ENCODE results near the gene NFAT5.

The NFAT5 gene

GRCh38 chr16:69654280-69654931 lies 88.6 kb downstream of the NFAT5 start:
- DNase-seq: no peak

GRCh38 chr16:69660166-69660565 lies 94.4 kb downstream of the NFAT5 start:
- no peak for DNase-seq

- no peak for DNase-seq
Measured at GRCh38 chr16:69662901-69663300, 97.1 kb downstream of the NFAT5 start.

DNA sequence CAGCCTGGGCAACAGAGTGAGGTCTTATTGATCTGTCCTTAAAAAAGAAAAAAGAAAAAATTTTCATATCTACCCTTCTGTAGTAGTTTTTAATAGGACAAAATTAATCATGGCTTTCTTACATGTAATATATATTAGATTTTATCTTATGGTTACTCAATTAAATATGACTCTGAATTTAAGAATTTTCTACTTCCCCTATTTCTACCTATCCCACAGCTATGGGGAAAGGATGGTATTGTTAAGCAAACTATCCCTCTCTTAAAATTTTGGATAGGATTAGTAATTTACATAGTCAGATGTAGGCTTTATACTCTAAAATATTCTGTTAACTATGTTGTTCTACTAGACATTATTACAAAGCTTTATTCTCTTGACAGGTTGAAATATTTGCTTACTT lies 98.1 kb downstream of the NFAT5 start:
- no peak for DNase-seq

- no peak for DNase-seq
Measured at GRCh38 chr16:69669577-69669976, 103.8 kb downstream of the NFAT5 start.

- DNase-seq: no peak
Measured at GRCh38 chr16:69672315-69672997, 106.7 kb downstream of the NFAT5 start.

DNA sequence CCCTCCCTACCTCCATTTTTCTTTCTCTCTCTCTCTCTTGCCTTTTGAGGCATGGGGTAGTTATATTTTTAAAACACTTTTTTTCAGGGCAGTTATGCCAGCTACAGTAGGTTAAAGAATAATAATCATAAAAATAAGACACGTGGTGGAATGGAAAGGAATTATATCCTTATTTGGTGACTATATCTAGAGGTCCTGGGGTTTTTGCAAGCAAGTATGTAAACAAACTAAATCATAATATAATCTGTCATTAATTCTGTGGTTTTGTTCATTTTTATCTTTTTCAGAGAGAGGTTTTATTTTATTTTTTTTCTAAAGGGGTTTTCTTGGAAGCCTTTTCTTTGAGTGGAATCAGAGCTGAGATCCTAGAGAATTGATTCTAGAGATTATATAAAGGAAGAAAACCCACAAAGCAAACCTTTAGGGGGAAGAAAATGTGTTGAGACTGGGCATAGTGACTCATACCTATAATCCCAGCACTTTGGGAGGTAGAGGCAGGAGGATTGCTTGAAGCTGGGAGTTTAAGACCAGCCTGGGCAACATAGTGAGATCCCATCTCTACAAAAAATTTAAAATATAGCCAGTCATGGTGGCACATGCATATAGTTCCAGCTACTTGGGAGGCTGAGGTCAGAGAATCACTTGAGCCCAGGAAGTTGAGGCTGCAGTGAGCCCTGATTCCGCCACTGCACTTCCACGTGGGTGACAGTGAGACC lies 107.4 kb downstream of the NFAT5 start:
- no peak for DNase-seq

- no peak for DNase-seq
Measured at GRCh38 chr16:69680358-69680757, 114.6 kb downstream of the NFAT5 start.

- DNase-seq: no peak
Measured at GRCh38 chr16:69688589-69688988, 122.8 kb downstream of the NFAT5 start.

GRCh38 chr16:69691980-69692911 lies 126.5 kb downstream of the NFAT5 start:
- DNase-seq: no peak

DNA sequence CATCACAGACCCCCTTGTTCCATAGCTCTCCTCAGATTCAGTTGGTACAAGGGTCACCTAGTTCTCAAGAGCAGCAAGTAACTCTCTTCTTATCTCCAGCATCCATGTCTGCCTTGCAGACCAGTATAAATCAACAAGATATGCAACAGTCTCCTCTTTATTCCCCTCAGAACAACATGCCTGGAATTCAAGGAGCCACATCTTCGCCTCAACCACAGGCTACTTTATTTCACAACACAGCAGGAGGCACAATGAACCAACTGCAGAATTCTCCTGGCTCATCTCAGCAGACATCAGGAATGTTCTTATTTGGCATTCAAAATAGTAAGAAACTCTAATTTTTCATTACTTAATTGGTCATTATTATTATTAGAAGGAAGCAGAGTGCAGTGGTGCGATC lies 128.2 kb downstream of the NFAT5 start:
- DNase-seq: no peak

- no peak for DNase-seq
Measured at GRCh38 chr16:69698404-69698803, 132.6 kb downstream of the NFAT5 start.

DNA sequence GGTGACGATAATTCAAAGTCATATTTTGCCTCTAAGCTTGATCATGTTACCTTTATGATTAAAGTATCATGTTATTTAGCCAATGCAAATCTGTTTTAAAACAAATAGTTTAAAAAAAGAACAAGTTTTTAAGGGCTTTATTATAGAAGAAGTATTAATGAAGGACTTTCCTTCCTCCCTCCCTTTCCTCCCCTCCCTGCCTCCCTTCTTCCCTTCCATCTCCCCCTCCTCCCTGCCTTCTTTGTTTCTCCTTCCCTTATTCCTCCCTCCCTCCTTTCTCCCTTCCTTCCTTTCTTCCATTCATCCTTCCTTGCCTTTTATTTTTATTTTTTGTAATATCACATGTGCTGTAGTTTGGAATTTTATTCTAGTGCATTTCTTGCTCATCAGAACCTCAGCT lies 134.1 kb downstream of the NFAT5 start:
- no peak for DNase-seq

DNA sequence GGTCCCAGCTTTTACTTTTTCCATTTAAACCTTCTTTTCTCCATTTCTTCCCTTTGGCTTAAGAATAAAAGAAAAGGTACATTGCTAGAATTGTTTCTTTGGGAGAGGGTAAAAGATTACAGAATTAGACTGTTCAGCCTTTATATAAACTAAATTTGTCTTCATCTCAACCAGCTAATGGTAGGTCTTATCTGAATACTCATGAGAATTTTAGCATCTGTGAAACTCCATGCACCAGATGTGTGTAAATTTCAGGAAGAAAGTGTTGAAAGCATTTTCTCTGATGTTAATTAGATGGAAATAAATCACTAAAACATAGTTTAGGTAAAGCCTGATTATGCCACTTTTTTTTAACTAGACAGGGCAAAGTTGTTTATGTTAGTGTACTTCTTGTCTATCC lies 135.7 kb downstream of the NFAT5 start:
- no peak for DNase-seq

GRCh38 chr16:69701866-69702265 lies 136.1 kb downstream of the NFAT5 start:
- no peak for DNase-seq

DNA sequence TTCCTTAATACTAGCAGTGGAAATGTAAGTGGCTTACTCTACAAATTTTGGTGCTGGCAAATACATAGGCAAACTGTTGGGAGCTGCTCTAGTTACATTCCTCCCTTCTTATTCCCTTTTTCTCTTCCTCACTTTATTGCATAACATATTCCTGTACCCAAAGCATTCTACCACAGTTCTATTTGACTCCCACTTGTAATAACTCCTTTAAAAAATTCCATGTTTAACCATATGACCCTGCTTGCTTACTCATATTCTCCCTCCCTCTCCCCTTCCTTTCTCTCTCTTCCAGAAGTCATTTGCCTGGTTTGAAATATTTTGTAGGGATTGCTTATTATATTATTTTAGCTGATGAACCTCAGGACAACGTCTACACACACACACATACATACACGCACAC lies 137.9 kb downstream of the NFAT5 start:
- no peak for DNase-seq

- DNase-seq: no peak
Measured at GRCh38 chr16:69706256-69706974, 140.6 kb downstream of the NFAT5 start.

DNA sequence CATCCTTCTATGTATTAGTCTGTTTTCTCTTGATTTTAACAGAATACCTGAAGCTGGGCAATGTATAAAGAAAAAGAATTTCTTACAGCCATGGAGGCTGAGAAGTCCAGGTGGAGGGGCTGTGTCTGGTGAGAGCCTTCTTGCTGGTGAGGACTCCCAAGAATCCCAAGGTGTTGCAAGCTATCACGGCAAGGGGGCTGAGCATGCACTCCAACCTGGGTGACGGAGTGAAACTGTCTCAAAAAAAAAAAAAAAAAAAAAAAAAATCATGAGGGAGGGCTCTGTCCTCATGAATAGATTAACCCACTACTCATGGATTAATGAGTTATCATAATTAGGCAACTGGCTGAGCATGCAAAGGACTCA lies 141.2 kb downstream of the NFAT5 start:
- DNase-seq: no peak

DNA sequence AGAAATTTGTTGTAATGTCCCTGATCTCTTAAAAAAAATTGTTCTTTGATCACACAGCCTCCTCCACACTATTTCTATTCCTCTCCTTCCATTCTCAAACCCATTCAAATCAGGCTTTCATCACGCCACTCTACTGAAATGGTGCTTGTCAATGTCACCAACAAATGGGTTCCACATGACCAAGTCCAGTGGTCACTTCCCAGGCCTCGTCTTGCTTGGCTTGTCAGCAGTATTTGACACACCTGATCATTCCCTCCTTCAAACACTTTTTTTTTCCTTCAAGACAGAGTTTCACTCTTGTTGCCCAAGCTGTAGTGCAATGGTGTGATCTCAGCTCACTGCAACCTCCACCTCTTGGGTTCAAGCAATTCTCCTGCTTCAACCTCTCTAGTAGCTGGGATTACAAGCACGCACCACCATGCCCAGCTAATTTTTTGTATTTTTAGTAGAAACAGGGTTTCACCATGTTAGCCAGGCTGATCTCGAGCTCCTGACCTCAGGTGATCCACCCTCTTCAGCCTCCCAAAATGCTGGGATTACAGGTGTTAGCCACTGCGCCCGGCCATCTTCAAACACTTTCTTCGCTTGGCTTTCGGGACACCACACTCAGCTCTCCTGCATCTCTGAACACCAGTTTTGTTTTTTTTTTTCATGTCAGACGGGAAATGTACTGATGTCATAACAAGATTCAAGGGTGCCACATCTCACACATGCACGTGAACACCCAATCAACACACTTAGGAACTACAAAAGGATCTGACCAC lies 142.3 kb downstream of the NFAT5 start:
- no peak for DNase-seq

DNA sequence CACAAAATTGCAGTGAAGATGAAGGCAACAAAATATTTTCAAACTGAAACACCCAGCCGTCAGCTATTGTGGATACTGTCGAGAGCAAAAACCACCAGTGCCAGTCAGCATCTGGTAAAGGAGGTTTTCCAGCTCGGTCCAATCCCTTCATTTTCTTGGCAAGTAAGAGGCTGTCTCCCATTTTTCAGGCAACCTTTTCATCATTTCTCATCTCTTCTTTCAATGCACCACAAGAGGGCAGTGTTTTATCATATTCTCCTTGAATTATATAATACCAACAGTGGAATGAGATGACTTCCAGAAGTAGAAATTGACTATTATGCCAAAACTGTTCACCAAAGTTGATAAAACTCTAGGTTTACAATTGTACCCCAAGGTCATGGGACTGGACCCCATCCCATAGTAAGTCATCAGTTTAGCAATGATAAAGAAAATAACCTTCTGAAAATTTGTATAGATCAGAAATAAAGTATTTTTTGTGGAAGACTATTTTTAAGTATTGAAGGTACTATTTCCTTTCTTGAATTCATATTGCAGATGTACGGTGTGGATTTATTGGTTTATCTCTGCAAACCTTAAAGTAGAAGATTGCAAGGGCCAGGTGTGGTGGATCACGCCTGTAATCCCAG lies 143.8 kb downstream of the NFAT5 start:
- DNase-seq: peak; percentile 54

- no peak for DNase-seq
Measured at GRCh38 chr16:69711115-69711740, 145.5 kb downstream of the NFAT5 start.
